Ascending aorta (tissue), 2 donors: Measurements from ENCODE around the gene NUP98. TPM values are rescaled to one million over a fixed set of nuclear protein-coding genes. Genes with fewer than 3 reads are reported as not detected.

Experiments
- DNase-seq, 2 donors: peaks; one replicate each; pipeline ENCODE4 v3.0.0-alpha.2; 2019; ENCODE audit warnings: low spot score in 2 of 2
- H3K27ac ChIP-seq, 2 donors: fragments of 200-600 bp; sonication (generic); one replicate each; pipeline ENCODE4 v1.5.1; 2016 to 2017; ENCODE audit warnings: mild to moderate bottlenecking in 1 of 2
- H3K27me3 ChIP-seq: fragments of 200-600 bp; sonication (generic); one replicate; pipeline ENCODE4 v1.5.1; 2017
- H3K36me3 ChIP-seq, 2 donors: fragments of 200-600 bp; sonication (generic); one replicate each; pipeline ENCODE4 v1.5.1; 2016
- H3K4me1 ChIP-seq, 2 donors: fragments of 200-600 bp; sonication (generic); one replicate each; pipeline ENCODE4 v1.5.1; 2016 to 2017; ENCODE audit warnings: mild to moderate bottlenecking in 1 of 2
- H3K4me3 ChIP-seq, 2 donors: fragments of 200-600 bp; sonication (generic); one replicate each; pipeline ENCODE4 v1.5.1; 2016 to 2017; ENCODE audit warnings: mild to moderate bottlenecking in 1 of 2
- H3K9me3 ChIP-seq, 2 donors: fragments of 200-600 bp; sonication (generic); one replicate each; pipeline ENCODE4 v1.5.1; 2016
- CTCF ChIP-seq, 3 experiments: fragments of 200-600 bp in 2 of 3; fragments of 450-650 bp in 1 of 3; sonication (generic) in 2 of 3; IDR thresholded peaks; one replicate each; pipeline ENCODE4 v1.5.1; 2016 to 2019; ENCODE audit warnings: antibody characterized with exemption in 3 of 3, mild to moderate bottlenecking in 1 of 3, moderate library complexity in 1 of 3
- intact Hi-C: fragments of 100-400 bp; cut with DNase I; formaldehyde crosslinking; loops from one replicate; pipeline ENCODE4 v1.15.1; 2023
- total RNA-seq: library from RNA; depleted of rRNA; stranded (reverse); fragments of >200 nt; gene quantifications from one replicate; pipeline ENCODE4 v1.1.0, GENCODE V29; 2016

The NUP98 gene
- total RNA-seq, 1 donor from 2014 or later = 36.3 TPM

GRCh38 chr11:3831378-3832239, 34.3 kb upstream of the NUP98 start:
- no peaks in the 10 kb centered on the region for H3K27me3 ChIP-seq
- no peaks in the 10 kb centered on the region for H3K9me3 ChIP-seq
- H3K27ac ChIP-seq = peak overlapping the region in 1 of 2 donors; percentile 2
- no peak for DNase-seq
- no peak for TF ChIP-seq CTCF (IDR thresholded peaks at IDR 0.05)
- peaks cover 16 to 37% of the 10 kb centered on the region in 2 donors for H3K36me3 ChIP-seq
- intact Hi-C loops = no loop called here
- no peak overlapping the region for H3K4me3 ChIP-seq
- peaks cover 0 to 16% of the 10 kb centered on the region in 2 donors for H3K4me1 ChIP-seq

DNA sequence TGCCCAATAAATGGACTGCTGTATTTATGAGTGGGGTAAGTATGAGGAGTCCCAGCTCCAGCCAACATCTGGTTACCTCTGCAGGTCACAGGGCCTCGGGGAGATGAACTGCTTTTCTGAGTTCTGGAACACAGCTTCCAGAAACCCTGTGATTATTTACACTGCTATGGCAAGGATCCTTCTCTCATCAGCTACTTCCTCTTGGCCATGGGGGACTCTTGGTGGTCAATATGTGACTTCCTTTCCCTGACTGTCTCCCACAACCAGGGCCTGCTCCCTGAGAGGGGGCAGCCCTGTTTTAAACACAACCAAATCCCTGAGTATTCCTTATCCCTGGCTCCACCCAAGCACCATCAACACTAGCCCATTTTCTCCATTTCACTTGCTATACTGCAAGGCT, 33.4 kb upstream of the NUP98 start:
- Histone ChIP-seq H3K4me3 (no peak overlapping the region), H3K27me3 (no peaks in the 10 kb centered on the region), H3K36me3 (peaks cover 16 to 45% of the 10 kb centered on the region in 2 donors), H3K9me3 (no peaks in the 10 kb centered on the region), H3K27ac (no peak overlapping the region), H3K4me1 (peaks cover 0 to 15% of the 10 kb centered on the region in 2 donors)
- TF ChIP-seq CTCF (IDR thresholded peaks at IDR 0.05) = no peak
- intact Hi-C loops = no loop called here
- no peak for DNase-seq

DNA sequence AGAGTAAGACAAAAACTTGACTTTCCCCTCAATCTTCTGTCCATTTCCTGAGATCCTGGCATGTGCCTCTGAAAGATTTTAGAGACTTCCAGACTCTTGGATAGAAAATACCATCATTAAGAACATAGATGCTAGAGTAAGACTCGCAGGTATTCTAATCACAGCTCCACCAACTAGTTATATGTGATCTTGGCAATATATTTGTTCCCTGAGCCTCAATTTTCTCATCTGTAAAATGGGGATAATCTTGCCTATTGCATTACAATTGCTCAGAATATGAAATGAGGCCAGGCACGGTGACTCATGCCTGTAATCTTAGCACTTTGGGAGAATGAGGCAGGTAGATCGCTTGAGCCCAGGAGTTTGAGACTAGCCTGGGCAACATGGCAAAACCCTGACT, 32.7 kb upstream of the NUP98 start:
- TF ChIP-seq CTCF (IDR thresholded peaks at IDR 0.05) = no peak
- Histone ChIP-seq H3K4me1 (peaks cover 0 to 10% of the 10 kb centered on the region in 2 donors), H3K9me3 (no peaks in the 10 kb centered on the region), H3K27ac (no peak overlapping the region), H3K36me3 (peaks cover 18 to 46% of the 10 kb centered on the region in 2 donors), H3K27me3 (no peaks in the 10 kb centered on the region), H3K4me3 (no peak overlapping the region)
- intact Hi-C loops = no loop called here
- DNase-seq = no peak

DNA sequence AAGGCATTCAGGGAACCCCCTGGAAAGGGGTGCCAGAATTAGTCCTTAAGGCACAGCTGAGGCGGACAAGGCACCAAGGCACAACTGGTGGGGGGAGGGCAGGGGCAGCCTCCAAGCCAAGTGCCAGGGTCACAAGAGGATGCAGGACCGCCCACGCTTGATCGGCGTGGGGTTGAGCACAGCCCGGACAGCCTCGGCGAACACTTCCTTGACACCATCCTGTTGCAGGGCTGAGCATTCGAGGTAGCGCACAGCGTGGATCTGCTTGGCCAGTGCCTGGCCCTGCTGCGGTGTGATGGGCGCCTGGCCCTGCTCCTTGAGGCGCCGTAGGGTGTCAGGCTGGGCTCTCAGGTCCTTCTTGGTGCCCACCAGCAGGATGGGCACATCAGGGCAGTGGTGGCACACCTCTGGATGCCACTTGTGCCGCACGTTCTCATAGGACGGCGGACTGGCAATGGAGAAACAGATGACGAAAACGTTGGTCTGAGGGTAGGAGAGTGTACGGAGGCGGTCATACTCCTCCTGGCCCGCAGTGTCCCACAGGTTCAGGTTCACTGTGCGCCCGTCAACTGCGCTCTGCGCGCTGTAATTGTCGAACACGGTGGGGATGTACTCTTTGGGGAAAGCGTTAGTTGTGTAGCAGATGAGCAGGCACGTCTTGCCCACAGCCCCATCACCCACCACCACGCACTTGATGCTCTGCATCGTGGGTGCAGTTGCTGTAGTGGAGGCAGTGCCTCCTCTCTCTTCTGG, 30.3 kb upstream of the NUP98 start:
- Histone ChIP-seq H3K4me3 (no peak overlapping the region), H3K4me1 (peaks cover 0 to 3% of the 10 kb centered on the region in 2 donors), H3K27me3 (no peaks in the 10 kb centered on the region), H3K27ac (no peak overlapping the region), H3K36me3 (peaks cover 24 to 39% of the 10 kb centered on the region in 2 donors), H3K9me3 (no peaks in the 10 kb centered on the region)
- no peak for DNase-seq
- TF ChIP-seq CTCF (IDR thresholded peaks at IDR 0.05) = no peak
- intact Hi-C loops = no loop called here

GRCh38 chr11:3826721-3827120, 29.4 kb upstream of the NUP98 start:
- no peak overlapping the region for H3K27ac ChIP-seq
- H3K27me3 ChIP-seq = no peaks in the 10 kb centered on the region
- H3K9me3 ChIP-seq = no peaks in the 10 kb centered on the region
- intact Hi-C loops = no loop called here
- H3K4me3 ChIP-seq = no peak overlapping the region
- DNase-seq = no peak
- H3K4me1 ChIP-seq = no peaks in the 10 kb centered on the region
- peaks cover 24 to 39% of the 10 kb centered on the region in 2 donors for H3K36me3 ChIP-seq
- no peak for TF ChIP-seq CTCF (IDR thresholded peaks at IDR 0.05)
